Naive thymus-derived CD8-positive, alpha-beta T cell (primary cell): ENCODE results near the gene CNTD1. TPM values are rescaled to one million over a fixed set of nuclear protein-coding genes. Genes with fewer than 3 reads are reported as not detected.

Source experiments
- ATAC-seq, 2 donors: fragments of 150-1000 bp; cut with Tn5 transposase in 1 of 2; sonication (Bioruptor Pico), chemical (Tn5 transposase) in 1 of 2; 1 replicate in 1 of 2; 2 replicates in 1 of 2; pipeline ENCODE4 v1.10.0; 2021; ENCODE audit warnings: mild to moderate bottlenecking in 2 of 2, moderate library complexity in 2 of 2
- POLR2A ChIA-PET: fragments of 350-600 bp; sonication (Branson Sonifier 250); formaldehyde crosslinking; loops from one replicate; lab custom pipeline; 2021; ENCODE audit warnings: antibody characterized with exemption; lab: Charles Lee
- DNase-seq, 10 donors: peaks; one replicate each; pipeline versions ENCODE4 v3.0.0 to v3.0.0-alpha.2; 2020 to 2022
- H3K27ac Mint-ChIP-seq, 10 donors: one replicate each; pipeline ENCODE4 v1.8.0; 2020 to 2022; ENCODE audit warnings: mild to moderate bottlenecking in 10 of 10, mixed read lengths in 10 of 10, moderate library complexity in 4 of 10, inconsistent platforms in 1 of 10
- H3K27me3 Mint-ChIP-seq, 5 donors: one replicate each; pipeline ENCODE4 v1.8.0; 2021 to 2022; ENCODE audit warnings: mixed read lengths in 5 of 5
- H3K36me3 Mint-ChIP-seq, 3 donors: one replicate each; pipeline ENCODE4 v1.8.0; 2020 to 2022; ENCODE audit warnings: mixed read lengths in 3 of 3, mild to moderate bottlenecking in 2 of 3, inconsistent platforms in 1 of 3
- H3K4me1 Mint-ChIP-seq, 4 donors: one replicate each; pipeline ENCODE4 v1.8.0; 2021 to 2022; ENCODE audit warnings: mixed read lengths in 4 of 4
- H3K4me3 Mint-ChIP-seq, 10 donors: one replicate each; pipeline ENCODE4 v1.8.0; 2020 to 2022; ENCODE audit warnings: mild to moderate bottlenecking in 10 of 10, mixed read lengths in 10 of 10, moderate library complexity in 6 of 10, inconsistent platforms in 1 of 10
- H3K9me3 Mint-ChIP-seq, 9 donors: one replicate each; pipeline ENCODE4 v1.8.0; 2020 to 2022; ENCODE audit warnings: mixed read lengths in 9 of 9, mild to moderate bottlenecking in 3 of 9, inconsistent platforms in 1 of 9, moderate library complexity in 1 of 9
- polyA plus RNA-seq, 3 donors: library from polyadenylated mRNA; unstranded; fragments of 300-500 nt; fragmentation: Illumina TruSeq; gene quantifications; one replicate each; pipeline ENCODE4 v1.2.3, GENCODE V29; 2021
- total RNA-seq, 8 experiments: library from RNA in 2 of 8; stranded (reverse) in 2 of 8; gene quantifications; one replicate each; pipeline ENCODE4 v1.2.3 and lab custom pipeline; 2021 to 2026

Gene CNTD1, protein sequence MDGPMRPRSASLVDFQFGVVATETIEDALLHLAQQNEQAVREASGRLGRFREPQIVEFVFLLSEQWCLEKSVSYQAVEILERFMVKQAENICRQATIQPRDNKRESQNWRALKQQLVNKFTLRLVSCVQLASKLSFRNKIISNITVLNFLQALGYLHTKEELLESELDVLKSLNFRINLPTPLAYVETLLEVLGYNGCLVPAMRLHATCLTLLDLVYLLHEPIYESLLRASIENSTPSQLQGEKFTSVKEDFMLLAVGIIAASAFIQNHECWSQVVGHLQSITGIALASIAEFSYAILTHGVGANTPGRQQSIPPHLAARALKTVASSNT
- total RNA-seq, result not detected
- polyA plus RNA-seq, result under 1 TPM; 0.12 to 0.52 (median 0.24) TPM
- 0 to 0.07 (median 0) reads per million in 6 experiments for total RNA-seq (lab: John Stamatoyannopoulos, UW)

DNA sequence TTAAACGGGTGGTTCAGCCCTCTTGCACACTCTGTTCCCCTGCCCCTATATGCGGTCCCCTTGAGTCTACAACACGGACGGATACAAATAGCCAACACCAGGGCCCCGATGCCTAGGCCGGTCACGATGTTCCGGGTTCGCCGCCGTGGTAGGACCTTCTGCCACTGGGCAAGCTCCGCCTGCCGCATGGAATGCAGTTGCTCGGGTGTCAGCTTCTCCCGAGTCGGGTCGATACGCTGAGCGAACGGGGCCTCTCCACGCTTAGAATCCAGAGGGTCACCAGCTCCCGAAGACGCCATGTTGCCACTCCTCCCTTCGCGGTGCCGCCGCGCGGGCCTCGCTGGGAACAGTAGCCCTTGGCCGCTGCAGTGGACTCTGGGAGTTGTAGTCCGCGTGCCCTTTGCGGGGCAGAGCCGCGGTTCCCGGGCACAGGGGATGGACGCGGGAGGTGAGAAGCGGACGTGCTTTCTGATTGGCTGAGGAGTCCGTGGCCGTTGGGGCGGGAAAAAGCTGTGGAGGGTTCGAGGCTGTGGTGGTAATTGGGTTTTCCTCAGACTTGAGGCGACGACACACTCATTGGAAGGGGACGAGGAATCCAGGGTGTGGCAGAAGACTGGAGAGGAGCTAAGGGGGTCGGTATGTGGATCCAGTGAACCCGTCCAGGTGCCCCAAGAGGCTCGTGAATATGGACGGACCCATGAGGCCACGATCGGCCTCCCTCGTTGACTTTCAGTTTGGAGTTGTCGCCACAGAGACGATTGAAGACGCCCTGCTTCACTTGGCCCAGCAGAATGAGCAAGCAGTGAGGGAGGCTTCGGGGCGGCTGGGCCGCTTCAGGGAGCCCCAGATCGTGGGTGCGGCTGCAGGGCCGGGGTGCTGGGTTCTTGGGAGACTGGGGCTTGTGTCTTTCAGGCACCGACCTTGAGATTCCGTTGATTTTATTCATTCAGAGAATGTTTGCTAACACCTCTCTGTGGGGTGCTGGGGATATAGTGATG, at the start of gene CNTD1, which contains the start of gene COA3:
TSS of gene CNTD1 (plus strand) at position 479 of the 998 bp plus-strand sequence. CDS start at position 686, 207 bp downstream.
TSS of gene COA3 (minus strand) at position 322 of the 998 bp plus-strand sequence. CDS start at position 299, 23 bp downstream.
- no peaks in the 10 kb centered on the region for H3K27me3 Mint-ChIP-seq
- peak within 1 kb of the TSS; percentile 92 to 98 (median 96) for H3K4me3 Mint-ChIP-seq
- peak within 1 kb of the TSS; percentile 68 to 95 (median 91) for H3K27ac Mint-ChIP-seq
- POLR2A ChIA-PET, result interaction anchor here (0.6 to 2.2 kb wide), 6 partner anchors 15 to 563 kb away, joined by 3 to 12 read pairs (median 4); partner anchors contain the start of genes BECN1 and VPS25
- peaks cover 0 to 3% (median 0%) of the 10 kb centered on the region in 3 donors for H3K36me3 Mint-ChIP-seq
- peak; percentile 55 to 85 (median 66) for DNase-seq
- ATAC-seq, result peak; percentile 99
- H3K9me3 Mint-ChIP-seq, result no peaks in the 10 kb centered on the region
- H3K4me1 Mint-ChIP-seq, result peaks cover 21 to 45% (median 31%) of the 10 kb centered on the region in 4 donors

- H3K4me1 Mint-ChIP-seq, result peaks cover 5 to 11% (median 10%) of the 10 kb centered on the region in 4 donors
- no peaks in the 10 kb centered on the region for H3K9me3 Mint-ChIP-seq
- H3K27ac Mint-ChIP-seq, result no peak overlapping the region
- H3K4me3 Mint-ChIP-seq, result no peak overlapping the region
- ATAC-seq (no peak), DNase-seq (no peak)
- H3K27me3 Mint-ChIP-seq, result peaks cover 3 to 19% (median 10%) of the 10 kb centered on the region in 5 donors
- H3K36me3 Mint-ChIP-seq, result no peaks in the 10 kb centered on the region
- POLR2A ChIA-PET, result no interaction called here
Measured at GRCh38 chr17:42748908-42749798, 49.5 kb upstream of the CNTD1 start.

GRCh38 chr17:42750739-42751344, 47.8 kb upstream of the CNTD1 start:
- no peak for ATAC-seq
- H3K9me3 Mint-ChIP-seq, result no peaks in the 10 kb centered on the region
- no peak overlapping the region for H3K4me3 Mint-ChIP-seq
- peaks cover 0 to 3% (median 0%) of the 10 kb centered on the region in 4 donors for H3K4me1 Mint-ChIP-seq
- no peak for DNase-seq
- no peak overlapping the region for H3K27ac Mint-ChIP-seq
- POLR2A ChIA-PET, result no interaction called here
- H3K27me3 Mint-ChIP-seq, result peaks cover 3 to 27% (median 19%) of the 10 kb centered on the region in 5 donors
- H3K36me3 Mint-ChIP-seq, result no peaks in the 10 kb centered on the region

DNA sequence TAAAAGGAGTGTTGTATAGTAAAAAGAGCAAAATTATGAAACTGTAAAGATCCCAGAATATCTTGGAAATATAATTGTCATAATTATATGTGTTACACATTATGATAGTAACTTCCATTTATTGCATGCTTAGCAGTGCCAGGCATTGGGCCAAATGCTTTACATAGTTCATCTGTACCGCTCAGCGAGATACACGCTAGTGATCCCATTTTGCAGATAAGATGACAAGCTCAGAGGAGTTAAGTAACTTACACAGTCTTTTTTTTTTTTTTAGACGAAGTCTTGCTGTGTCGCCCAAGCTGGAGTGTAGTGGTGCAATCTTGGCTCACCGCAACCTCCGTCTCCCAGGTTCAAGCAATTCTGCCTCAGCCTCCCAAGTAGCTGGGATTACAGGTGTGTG, 47.0 kb upstream of the CNTD1 start:
- ATAC-seq (no peak), DNase-seq (no peak)
- H3K4me1 Mint-ChIP-seq, result peaks cover 0 to 3% (median 0%) of the 10 kb centered on the region in 4 donors
- no peak overlapping the region for H3K4me3 Mint-ChIP-seq
- H3K27me3 Mint-ChIP-seq, result peaks cover 9 to 31% (median 26%) of the 10 kb centered on the region in 5 donors
- no peaks in the 10 kb centered on the region for H3K36me3 Mint-ChIP-seq
- no peaks in the 10 kb centered on the region for H3K9me3 Mint-ChIP-seq
- H3K27ac Mint-ChIP-seq, result no peak overlapping the region
- POLR2A ChIA-PET, result no interaction called here

GRCh38 chr17:42754782-42755181, 43.9 kb upstream of the CNTD1 start:
- ATAC-seq (no peak), DNase-seq (no peak)
- H3K27me3 Mint-ChIP-seq, result peaks cover 15 to 37% (median 30%) of the 10 kb centered on the region in 5 donors
- H3K4me1 Mint-ChIP-seq, result peaks cover 0 to 6% (median 0%) of the 10 kb centered on the region in 4 donors
- POLR2A ChIA-PET, result interaction anchor here (0.7 kb wide), 1 partner anchor 599 kb away, joined by 3 read pairs; no protein-coding TSS in a partner anchor
- H3K4me3 Mint-ChIP-seq, result no peak overlapping the region
- H3K27ac Mint-ChIP-seq, result no peak overlapping the region
- H3K9me3 Mint-ChIP-seq, result no peaks in the 10 kb centered on the region
- no peaks in the 10 kb centered on the region for H3K36me3 Mint-ChIP-seq

DNA sequence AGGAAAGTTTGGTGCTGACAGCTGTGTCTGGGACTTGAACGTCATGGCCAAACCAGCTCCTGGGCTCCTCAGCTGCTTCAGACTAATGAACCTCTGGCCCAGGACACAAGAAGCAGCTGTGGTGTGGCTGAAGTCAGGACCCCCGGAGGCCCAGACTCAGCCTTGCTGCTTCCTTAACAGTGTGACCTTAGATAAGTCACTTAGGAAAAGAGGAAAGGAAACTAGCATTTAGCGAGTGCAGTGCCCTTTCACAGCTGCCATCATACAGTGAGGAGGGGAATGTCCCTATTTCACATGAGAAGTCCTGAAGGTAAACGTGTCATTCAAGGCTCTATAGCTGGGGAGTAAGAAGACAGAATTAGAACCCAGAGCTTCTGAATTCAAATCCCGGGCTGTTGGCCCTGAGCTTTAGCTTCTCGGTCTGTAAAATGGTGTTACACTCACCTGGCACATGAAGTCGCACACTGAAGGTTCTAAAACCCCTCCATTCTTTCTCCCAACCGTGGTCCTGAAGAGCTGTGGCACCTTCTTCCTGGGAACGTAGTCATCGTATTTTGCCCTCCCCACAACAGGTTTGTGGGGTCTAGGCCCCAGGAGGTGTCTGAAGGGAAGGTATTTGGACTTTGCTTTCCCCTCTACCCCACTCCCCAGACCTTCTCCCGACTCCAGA, 38.5 kb upstream of the CNTD1 start:
- peak overlapping the region in 2 of 10 donors; percentile 32 to 70 for H3K27ac Mint-ChIP-seq
- no peaks in the 10 kb centered on the region for H3K9me3 Mint-ChIP-seq
- POLR2A ChIA-PET, result interaction anchor here (1.4 to 3.0 kb wide), 2 partner anchors 12 to 13 kb away, joined by 7 to 13 read pairs; partner anchors contain the start of gene VPS25
- H3K4me3 Mint-ChIP-seq, result peak overlapping the region in 9 of 10 donors; percentile 47 to 71 (median 64)
- peaks cover 3 to 16% (median 14%) of the 10 kb centered on the region in 4 donors for H3K4me1 Mint-ChIP-seq
- peaks cover 38 to 77% (median 47%) of the 10 kb centered on the region in 5 donors for H3K27me3 Mint-ChIP-seq
- ATAC-seq, result no peak
- H3K36me3 Mint-ChIP-seq, result peaks cover 0 to 3% (median 0%) of the 10 kb centered on the region in 3 donors
- no peak for DNase-seq

GRCh38 chr17:42760652-42761581, 37.7 kb upstream of the CNTD1 start, which contains the start of gene RAMP2:
Gene RAMP2, plus strand, starts transcription at chr17:42761227. Its CDS starts 35 bp downstream, at chr17:42761262.
- peaks cover 43 to 80% (median 50%) of the 10 kb centered on the region in 5 donors for H3K27me3 Mint-ChIP-seq
- peaks cover 0 to 3% (median 0%) of the 10 kb centered on the region in 3 donors for H3K36me3 Mint-ChIP-seq
- peak within 1 kb of the TSS in 2 of 10 donors; percentile 32 to 70 for H3K27ac Mint-ChIP-seq
- H3K4me1 Mint-ChIP-seq, result peaks cover 3 to 16% (median 14%) of the 10 kb centered on the region in 4 donors
- peak within 1 kb of the TSS; percentile 50 to 72 (median 65) for H3K4me3 Mint-ChIP-seq
- DNase-seq (peak in 5 of 10 donors; percentile 6 to 34 (median 30)), ATAC-seq (peak; percentile 69 to 77)
- no peaks in the 10 kb centered on the region for H3K9me3 Mint-ChIP-seq
- POLR2A ChIA-PET, result interaction anchor here (0.6 to 3.0 kb wide), 3 partner anchors 11 to 170 kb away, joined by 3 to 13 read pairs (median 7); partner anchors contain the start of gene VPS25

DNA sequence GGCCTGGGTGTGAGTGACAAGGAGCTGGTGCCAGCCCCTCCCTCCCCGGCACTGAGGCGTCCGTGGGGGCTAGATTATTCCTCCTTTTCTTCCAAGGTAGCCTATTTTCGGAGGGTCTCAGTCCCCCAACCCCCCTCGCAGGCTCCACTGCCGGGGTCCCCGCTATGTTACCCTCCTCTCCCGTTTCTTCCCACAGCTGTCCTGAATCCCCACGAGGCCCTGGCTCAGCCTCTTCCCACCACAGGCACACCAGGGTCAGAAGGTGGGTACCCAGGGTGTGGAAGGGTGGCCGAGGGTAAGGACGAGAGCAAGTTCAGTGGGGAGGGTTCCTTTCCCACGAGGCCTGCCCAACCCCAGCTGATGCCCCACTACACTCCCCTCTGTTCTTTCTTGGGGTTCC, 37.0 kb upstream of the CNTD1 start:
- ATAC-seq, result no peak
- H3K4me1 Mint-ChIP-seq, result peaks cover 3 to 16% (median 14%) of the 10 kb centered on the region in 4 donors

GRCh38 chr17:42766124-42766523, 32.5 kb upstream of the CNTD1 start:
- Mint-ChIP-seq H3K36me3 (peaks cover 0 to 3% (median 0%) of the 10 kb centered on the region in 3 donors), H3K27me3 (peaks cover 30 to 66% (median 38%) of the 10 kb centered on the region in 5 donors), H3K27ac (no peak overlapping the region), H3K4me1 (peaks cover 3 to 10% (median 7%) of the 10 kb centered on the region in 4 donors), H3K4me3 (no peak overlapping the region), H3K9me3 (no peaks in the 10 kb centered on the region)
- DNase-seq (no peak), ATAC-seq (no peak)
- POLR2A ChIA-PET, result interaction anchor here (0.7 kb wide), 1 partner anchor 58 kb away, joined by 4 read pairs; the partner anchor contains the start of gene BECN1

More for the DNA sequence above, 37.0 kb upstream of the CNTD1 start:
- POLR2A ChIA-PET, result interaction anchor here (0.9 to 3.0 kb wide), 2 partner anchors 10 to 12 kb away, joined by 7 to 13 read pairs; partner anchors contain the start of gene VPS25
- H3K27ac Mint-ChIP-seq, result no peak overlapping the region
- H3K27me3 Mint-ChIP-seq, result peaks cover 40 to 76% (median 46%) of the 10 kb centered on the region in 5 donors
- no peak for DNase-seq
- no peaks in the 10 kb centered on the region for H3K9me3 Mint-ChIP-seq
- H3K4me3 Mint-ChIP-seq, result peak overlapping the region in 8 of 10 donors; percentile 24 to 72 (median 60)
- peaks cover 0 to 3% (median 0%) of the 10 kb centered on the region in 3 donors for H3K36me3 Mint-ChIP-seq
